Measurements from ENCODE around the gene PCBP3. TPM values are rescaled to one million over a fixed set of nuclear protein-coding genes. Genes with fewer than 3 reads are reported as not detected.
A peak's percentile ranks its signal among the peaks of the same experiment; 100 is the strongest.

The PCBP3 gene
- total RNA-seq, 1 donor from 2014 or later: 3.8 TPM

DNA sequence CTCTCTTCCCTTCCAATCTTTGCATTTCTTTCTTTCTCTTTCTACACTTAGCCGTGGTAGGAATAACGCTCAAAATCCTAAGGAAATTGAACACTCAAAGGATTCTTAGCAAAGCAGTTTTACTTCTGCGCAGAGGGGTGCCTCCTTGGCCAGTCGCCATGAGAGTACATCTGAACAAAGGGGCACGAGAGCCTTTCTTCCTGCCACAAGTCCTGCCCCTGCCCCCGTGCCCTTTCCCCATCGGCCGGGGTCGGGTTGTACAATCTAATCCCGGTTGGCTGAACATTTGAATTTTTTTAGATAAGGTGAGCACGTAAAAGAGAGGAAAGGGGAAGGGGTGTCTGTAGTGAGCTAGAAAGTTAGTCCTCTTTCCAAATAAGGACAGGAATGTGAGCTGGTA, 309.4 kb downstream of the PCBP3 start:
- no peaks in the 10 kb centered on the region for H3K9me3 ChIP-seq
- H3K4me3 ChIP-seq: no peak overlapping the region
- H3K36me3 ChIP-seq: no peaks in the 10 kb centered on the region
- intact Hi-C loops (cut with DNase I): no loop called here
- no peak for ATAC-seq
- H3K27ac ChIP-seq: no peak overlapping the region
- DNase-seq: no peak
- H3K4me1 ChIP-seq: peaks cover 4% of the 10 kb centered on the region
- H3K27me3 ChIP-seq: peaks cover 8% of the 10 kb centered on the region
- TF ChIP-seq, protein P1, sequence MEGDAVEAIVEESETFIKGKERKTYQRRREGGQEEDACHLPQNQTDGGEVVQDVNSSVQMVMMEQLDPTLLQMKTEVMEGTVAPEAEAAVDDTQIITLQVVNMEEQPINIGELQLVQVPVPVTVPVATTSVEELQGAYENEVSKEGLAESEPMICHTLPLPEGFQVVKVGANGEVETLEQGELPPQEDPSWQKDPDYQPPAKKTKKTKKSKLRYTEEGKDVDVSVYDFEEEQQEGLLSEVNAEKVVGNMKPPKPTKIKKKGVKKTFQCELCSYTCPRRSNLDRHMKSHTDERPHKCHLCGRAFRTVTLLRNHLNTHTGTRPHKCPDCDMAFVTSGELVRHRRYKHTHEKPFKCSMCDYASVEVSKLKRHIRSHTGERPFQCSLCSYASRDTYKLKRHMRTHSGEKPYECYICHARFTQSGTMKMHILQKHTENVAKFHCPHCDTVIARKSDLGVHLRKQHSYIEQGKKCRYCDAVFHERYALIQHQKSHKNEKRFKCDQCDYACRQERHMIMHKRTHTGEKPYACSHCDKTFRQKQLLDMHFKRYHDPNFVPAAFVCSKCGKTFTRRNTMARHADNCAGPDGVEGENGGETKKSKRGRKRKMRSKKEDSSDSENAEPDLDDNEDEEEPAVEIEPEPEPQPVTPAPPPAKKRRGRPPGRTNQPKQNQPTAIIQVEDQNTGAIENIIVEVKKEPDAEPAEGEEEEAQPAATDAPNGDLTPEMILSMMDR (IDR thresholded peaks at IDR 0.05): no peak

DNA sequence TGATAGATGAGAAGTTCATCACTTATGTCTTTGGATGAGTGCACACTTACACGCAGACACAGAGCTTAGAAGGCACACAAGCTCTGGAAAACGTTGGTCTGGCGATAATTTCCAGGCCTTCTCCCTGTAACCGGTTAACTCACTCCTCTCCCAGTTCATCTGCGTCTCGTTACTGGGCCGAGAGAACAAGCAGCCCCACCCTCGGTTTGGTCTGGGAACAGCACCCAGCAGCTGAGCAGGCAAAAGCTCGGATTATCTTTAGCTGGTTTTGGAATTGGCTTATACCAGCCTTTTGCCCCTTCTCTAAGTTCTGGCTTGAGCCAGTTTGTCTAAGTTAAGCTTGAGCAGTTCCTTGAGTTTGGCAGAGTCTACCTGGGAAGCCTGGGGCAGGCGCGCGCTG, 310.7 kb downstream of the PCBP3 start:
- no peak for DNase-seq
- TF ChIP-seq, protein P1 (IDR thresholded peaks at IDR 0.05): no peak
- Histone ChIP-seq H3K36me3 (no peaks in the 10 kb centered on the region), H3K9me3 (no peaks in the 10 kb centered on the region), H3K4me1 (peaks cover 8% of the 10 kb centered on the region), H3K27me3 (peaks cover 8% of the 10 kb centered on the region), H3K4me3 (no peak overlapping the region), H3K27ac (peak overlapping the region; percentile 72)
- intact Hi-C loops (cut with DNase I): no loop called here
- ATAC-seq: no peak

DNA sequence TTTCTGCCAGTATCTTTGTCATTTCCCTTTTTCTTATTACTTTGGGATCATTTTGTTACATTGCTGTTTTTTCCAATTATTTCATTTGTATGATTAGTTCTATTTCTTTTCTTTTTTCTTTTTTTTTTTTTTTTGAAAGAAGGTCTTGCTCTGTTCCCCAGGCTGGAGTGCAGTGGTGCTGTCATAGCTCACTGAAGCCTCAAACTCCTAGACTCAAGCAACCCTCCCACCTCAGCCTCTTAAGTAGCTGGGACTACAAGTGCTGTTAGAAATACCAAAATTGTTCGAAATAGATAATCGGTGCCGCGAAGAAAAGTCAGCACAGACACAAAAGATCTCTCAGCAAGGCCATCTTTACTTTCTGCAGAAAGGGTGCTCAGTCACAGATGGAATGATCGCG, 311.4 kb downstream of the PCBP3 start:
- TF ChIP-seq, protein P1 (IDR thresholded peaks at IDR 0.05): no peak
- Histone ChIP-seq H3K27ac (no peak overlapping the region), H3K4me1 (peaks cover 10% of the 10 kb centered on the region), H3K27me3 (peaks cover 8% of the 10 kb centered on the region), H3K9me3 (no peaks in the 10 kb centered on the region), H3K4me3 (no peak overlapping the region), H3K36me3 (no peaks in the 10 kb centered on the region)
- no peak for DNase-seq
- intact Hi-C loops (cut with DNase I): no loop called here
- no peak for ATAC-seq

DNA sequence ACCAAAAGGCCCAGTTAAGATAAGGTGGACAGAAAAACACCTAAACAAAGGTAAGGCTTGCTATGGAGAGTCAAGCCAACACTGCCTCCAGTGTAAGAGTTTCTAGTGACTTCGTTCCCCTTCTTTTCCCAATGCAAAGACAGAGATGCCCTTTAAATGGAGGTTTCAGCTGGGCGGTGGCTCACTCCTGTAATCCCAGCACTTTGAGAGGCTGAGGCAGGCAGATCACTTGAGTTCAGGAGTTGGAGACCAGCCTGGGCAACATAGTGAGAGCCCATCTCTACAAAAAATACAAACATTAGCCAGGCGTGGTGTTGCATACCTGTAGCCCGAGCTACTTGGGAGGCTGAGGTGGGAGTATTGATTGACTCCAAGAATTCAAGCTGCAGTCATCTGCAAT, 314.0 kb downstream of the PCBP3 start:
- DNase-seq (no peak), ATAC-seq (no peak)
- intact Hi-C loops (cut with DNase I): no loop called here
- Histone ChIP-seq H3K4me3 (no peak overlapping the region), H3K4me1 (peaks cover 14% of the 10 kb centered on the region), H3K36me3 (no peaks in the 10 kb centered on the region), H3K27ac (peak overlapping the region; percentile 56), H3K27me3 (peaks cover 4% of the 10 kb centered on the region), H3K9me3 (no peaks in the 10 kb centered on the region)
- TF ChIP-seq, protein P1 (IDR thresholded peaks at IDR 0.05): no peak

DNA sequence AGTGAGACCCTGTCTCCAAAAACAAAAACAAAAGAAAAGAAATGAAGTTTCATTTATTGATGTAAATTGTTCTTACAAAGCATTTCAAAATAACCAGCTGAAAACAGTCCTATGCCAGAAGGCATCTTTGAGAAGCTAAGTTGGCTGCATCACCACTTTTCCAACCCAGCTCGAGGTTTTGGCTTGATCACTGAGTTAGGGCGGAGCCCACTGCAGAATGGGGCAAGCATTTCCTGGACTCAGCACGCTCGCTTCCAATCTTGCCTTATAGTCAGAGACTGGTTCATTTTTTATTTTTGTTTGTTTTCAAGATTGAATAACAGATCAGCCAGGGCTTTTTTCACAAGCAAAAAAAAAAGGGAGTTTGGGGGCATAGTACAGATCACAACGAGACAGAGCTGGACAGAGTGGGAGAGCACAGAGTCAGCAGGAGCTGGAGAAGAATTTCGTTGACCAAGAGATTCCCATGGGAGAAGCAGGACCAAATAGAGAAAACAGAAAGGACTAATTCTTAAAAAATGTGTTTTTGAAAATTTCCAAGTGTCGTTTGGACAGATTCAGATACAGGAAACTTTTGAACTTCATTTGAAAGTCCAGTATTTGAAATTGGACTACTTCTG, 314.6 kb downstream of the PCBP3 start:
- ATAC-seq (peak; percentile 51), DNase-seq (no peak)
- peaks cover 4% of the 10 kb centered on the region for H3K27me3 ChIP-seq
- intact Hi-C loops (cut with DNase I): no loop called here
- H3K36me3 ChIP-seq: no peaks in the 10 kb centered on the region
- H3K4me3 ChIP-seq: no peak overlapping the region
- H3K4me1 ChIP-seq: peaks cover 14% of the 10 kb centered on the region
- H3K27ac ChIP-seq: peak overlapping the region; percentile 66
- TF ChIP-seq, protein P1 (IDR thresholded peaks at IDR 0.05): no peak
- no peaks in the 10 kb centered on the region for H3K9me3 ChIP-seq

GRCh38 chr21:45959182-45959581, 315.7 kb downstream of the PCBP3 start:
- ATAC-seq (no peak), DNase-seq (no peak)
- intact Hi-C loops (cut with DNase I): no loop called here
- no peak overlapping the region for H3K4me3 ChIP-seq
- peak overlapping the region; percentile 66 for H3K27ac ChIP-seq
- TF ChIP-seq, protein P1 (IDR thresholded peaks at IDR 0.05): no peak
- no peaks in the 10 kb centered on the region for H3K36me3 ChIP-seq
- peaks cover 14% of the 10 kb centered on the region for H3K4me1 ChIP-seq
- H3K9me3 ChIP-seq: no peaks in the 10 kb centered on the region
- peaks cover 4% of the 10 kb centered on the region for H3K27me3 ChIP-seq
